Measurements from ENCODE around the gene HOXB3.
"Not testable (repeated sequence)": the region's sequence is repeated elsewhere in the genome, so short reads cannot be mapped to it uniquely, and the experiment has no call there.

HOXB3 gene

GRCh38 chr17:48519427-48519826 is 70.6 kb downstream of the HOXB3 start:
- Mint-ChIP-seq H3K4me1 (ENCODE audit: low read depth) (peaks cover 7% of the 10 kb centered on the region), H3K9me3 (no peaks in the 10 kb centered on the region), H3K27me3 (peaks cover 78% of the 10 kb centered on the region), H3K4me3 (no peak overlapping the region), H3K36me3 (ENCODE audit: low read depth) (no peaks in the 10 kb centered on the region), H3K27ac (no peak overlapping the region)
- intact Hi-C loops (cut with micrococcal nuclease): no loop called here

- Mint-ChIP-seq H3K4me3 (no peak overlapping the region), H3K9me3 (no peaks in the 10 kb centered on the region), H3K27ac (no peak overlapping the region), H3K4me1 (ENCODE audit: low read depth) (peaks cover 14% of the 10 kb centered on the region), H3K27me3 (peaks cover 77% of the 10 kb centered on the region), H3K36me3 (ENCODE audit: low read depth) (no peaks in the 10 kb centered on the region)
- intact Hi-C loops (cut with micrococcal nuclease): no loop called here
These were observed 72.6 kb downstream of the HOXB3 start for GRCh38 chr17:48517478-48517877.

- intact Hi-C loops (cut with micrococcal nuclease): no loop called here
- Mint-ChIP-seq H3K9me3 (no peaks in the 10 kb centered on the region), H3K4me1 (ENCODE audit: low read depth) (peaks cover 14% of the 10 kb centered on the region), H3K27ac (no peak overlapping the region), H3K36me3 (ENCODE audit: low read depth) (no peaks in the 10 kb centered on the region), H3K27me3 (peaks cover 75% of the 10 kb centered on the region), H3K4me3 (no peak overlapping the region)
These were observed 73.8 kb downstream of the HOXB3 start for GRCh38 chr17:48515925-48516900.

GRCh38 chr17:48514477-48514876 is 75.6 kb downstream of the HOXB3 start:
- peaks cover 14% of the 10 kb centered on the region for H3K4me1 Mint-ChIP-seq (ENCODE audit: low read depth)
- H3K9me3 Mint-ChIP-seq: no peaks in the 10 kb centered on the region
- H3K4me3 Mint-ChIP-seq: no peak overlapping the region
- no peaks in the 10 kb centered on the region for H3K36me3 Mint-ChIP-seq (ENCODE audit: low read depth)
- intact Hi-C loops (cut with micrococcal nuclease): no loop called here
- no peak overlapping the region for H3K27ac Mint-ChIP-seq
- peaks cover 66% of the 10 kb centered on the region for H3K27me3 Mint-ChIP-seq

GRCh38 chr17:48513666-48514455 is 76.2 kb downstream of the HOXB3 start:
- Mint-ChIP-seq H3K4me3 (no peak overlapping the region), H3K27ac (no peak overlapping the region), H3K36me3 (ENCODE audit: low read depth) (no peaks in the 10 kb centered on the region), H3K27me3 (peaks cover 61% of the 10 kb centered on the region), H3K4me1 (ENCODE audit: low read depth) (peaks cover 14% of the 10 kb centered on the region), H3K9me3 (no peaks in the 10 kb centered on the region)
- intact Hi-C loops (cut with micrococcal nuclease): no loop called here

- Mint-ChIP-seq H3K9me3 (no peaks in the 10 kb centered on the region), H3K27me3 (peaks cover 59% of the 10 kb centered on the region), H3K27ac (no peak overlapping the region), H3K36me3 (ENCODE audit: low read depth) (no peaks in the 10 kb centered on the region), H3K4me3 (no peak overlapping the region), H3K4me1 (ENCODE audit: low read depth) (peaks cover 14% of the 10 kb centered on the region)
- intact Hi-C loops (cut with micrococcal nuclease): no loop called here
These were observed 76.9 kb downstream of the HOXB3 start for GRCh38 chr17:48513097-48513496.

- Mint-ChIP-seq H3K9me3 (no peaks in the 10 kb centered on the region), H3K36me3 (ENCODE audit: low read depth) (no peaks in the 10 kb centered on the region), H3K4me3 (no peak overlapping the region), H3K4me1 (ENCODE audit: low read depth) (peaks cover 7% of the 10 kb centered on the region), H3K27me3 (peaks cover 43% of the 10 kb centered on the region), H3K27ac (no peak overlapping the region)
- intact Hi-C loops (cut with micrococcal nuclease): no loop called here
These were observed 79.1 kb downstream of the HOXB3 start for GRCh38 chr17:48510761-48511604.

- H3K27me3 Mint-ChIP-seq: peaks cover 38% of the 10 kb centered on the region
- no peaks in the 10 kb centered on the region for H3K36me3 Mint-ChIP-seq (ENCODE audit: low read depth)
- no peaks in the 10 kb centered on the region for H3K9me3 Mint-ChIP-seq
- H3K4me1 Mint-ChIP-seq (ENCODE audit: low read depth): peaks cover 7% of the 10 kb centered on the region
- no peak overlapping the region for H3K4me3 Mint-ChIP-seq
- intact Hi-C loops (cut with micrococcal nuclease): no loop called here
- no peak overlapping the region for H3K27ac Mint-ChIP-seq
These were observed 79.7 kb downstream of the HOXB3 start for GRCh38 chr17:48510381-48510760.

GRCh38 chr17:48509708-48510107 is 80.3 kb downstream of the HOXB3 start:
- H3K9me3 Mint-ChIP-seq; H3K4me3 Mint-ChIP-seq; intact Hi-C loops (cut with micrococcal nuclease); H3K27ac Mint-ChIP-seq; H3K36me3 Mint-ChIP-seq (ENCODE audit: low read depth); H3K4me1 Mint-ChIP-seq (ENCODE audit: low read depth): not testable (repeated sequence)
- H3K27me3 Mint-ChIP-seq: peaks cover 39% of the 10 kb centered on the region

GRCh38 chr17:48506246-48506645 is 83.8 kb downstream of the HOXB3 start:
- no peaks in the 10 kb centered on the region for H3K9me3 Mint-ChIP-seq
- no peak overlapping the region for H3K27ac Mint-ChIP-seq
- H3K27me3 Mint-ChIP-seq: peaks cover 44% of the 10 kb centered on the region
- no peaks in the 10 kb centered on the region for H3K36me3 Mint-ChIP-seq (ENCODE audit: low read depth)
- H3K4me1 Mint-ChIP-seq (ENCODE audit: low read depth): no peaks in the 10 kb centered on the region
- no peak overlapping the region for H3K4me3 Mint-ChIP-seq
- intact Hi-C loops (cut with micrococcal nuclease): no loop called here

- Mint-ChIP-seq H3K36me3 (ENCODE audit: low read depth) (no peaks in the 10 kb centered on the region), H3K27ac (no peak overlapping the region), H3K4me3 (no peak overlapping the region), H3K4me1 (ENCODE audit: low read depth) (no peaks in the 10 kb centered on the region), H3K9me3 (no peaks in the 10 kb centered on the region), H3K27me3 (peaks cover 46% of the 10 kb centered on the region)
- intact Hi-C loops (cut with micrococcal nuclease): no loop called here
These were observed 84.3 kb downstream of the HOXB3 start for GRCh38 chr17:48505788-48506187.

- no peak overlapping the region for H3K4me3 Mint-ChIP-seq
- no peaks in the 10 kb centered on the region for H3K4me1 Mint-ChIP-seq (ENCODE audit: low read depth)
- H3K27ac Mint-ChIP-seq: no peak overlapping the region
- no peaks in the 10 kb centered on the region for H3K9me3 Mint-ChIP-seq
- intact Hi-C loops (cut with micrococcal nuclease): no loop called here
- H3K36me3 Mint-ChIP-seq (ENCODE audit: low read depth): no peaks in the 10 kb centered on the region
- peaks cover 53% of the 10 kb centered on the region for H3K27me3 Mint-ChIP-seq
These were observed 85.1 kb downstream of the HOXB3 start for GRCh38 chr17:48504953-48505352.

GRCh38 chr17:48503747-48504146 is 86.3 kb downstream of the HOXB3 start:
- intact Hi-C loops (cut with micrococcal nuclease): no loop called here
- Mint-ChIP-seq H3K27ac (no peak overlapping the region), H3K36me3 (ENCODE audit: low read depth) (no peaks in the 10 kb centered on the region), H3K9me3 (no peaks in the 10 kb centered on the region), H3K27me3 (peaks cover 55% of the 10 kb centered on the region), H3K4me1 (ENCODE audit: low read depth) (no peaks in the 10 kb centered on the region), H3K4me3 (no peak overlapping the region)
